Esophagus muscularis mucosa (tissue), 3 donors: ENCODE results near the gene CCDC17.
A peak's percentile ranks its signal among the peaks of the same experiment; 100 is the strongest.

Experiments used
- POLR2AphosphoS5 ChIP-seq, 2 donors: sonication (generic); formaldehyde crosslinking; IDR thresholded peaks; one replicate each; pipeline ENCODE4 v1.6.1; 2017; ENCODE audit warnings: antibody characterized with exemption in 2 of 2
- TF ChIP-seq, protein P1 (sequence below), 3 experiments: fragments of 200-600 bp in 2 of 3; fragments of 450-650 bp in 1 of 3; sonication (generic) in 2 of 3; IDR thresholded peaks; one replicate each; pipeline ENCODE4 v1.5.1; 2017 to 2019; ENCODE audit warnings: antibody characterized with exemption in 3 of 3, mild to moderate bottlenecking in 2 of 3, moderate library complexity in 1 of 3

GRCh38 chr1:45584351-45585109, 39.3 kb downstream of the CCDC17 start:
- TF ChIP-seq POLR2AphosphoS5 (IDR thresholded peaks at IDR 0.05), result peak; percentile 20 to 59
- TF ChIP-seq, protein P1, sequence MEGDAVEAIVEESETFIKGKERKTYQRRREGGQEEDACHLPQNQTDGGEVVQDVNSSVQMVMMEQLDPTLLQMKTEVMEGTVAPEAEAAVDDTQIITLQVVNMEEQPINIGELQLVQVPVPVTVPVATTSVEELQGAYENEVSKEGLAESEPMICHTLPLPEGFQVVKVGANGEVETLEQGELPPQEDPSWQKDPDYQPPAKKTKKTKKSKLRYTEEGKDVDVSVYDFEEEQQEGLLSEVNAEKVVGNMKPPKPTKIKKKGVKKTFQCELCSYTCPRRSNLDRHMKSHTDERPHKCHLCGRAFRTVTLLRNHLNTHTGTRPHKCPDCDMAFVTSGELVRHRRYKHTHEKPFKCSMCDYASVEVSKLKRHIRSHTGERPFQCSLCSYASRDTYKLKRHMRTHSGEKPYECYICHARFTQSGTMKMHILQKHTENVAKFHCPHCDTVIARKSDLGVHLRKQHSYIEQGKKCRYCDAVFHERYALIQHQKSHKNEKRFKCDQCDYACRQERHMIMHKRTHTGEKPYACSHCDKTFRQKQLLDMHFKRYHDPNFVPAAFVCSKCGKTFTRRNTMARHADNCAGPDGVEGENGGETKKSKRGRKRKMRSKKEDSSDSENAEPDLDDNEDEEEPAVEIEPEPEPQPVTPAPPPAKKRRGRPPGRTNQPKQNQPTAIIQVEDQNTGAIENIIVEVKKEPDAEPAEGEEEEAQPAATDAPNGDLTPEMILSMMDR (IDR thresholded peaks at IDR 0.05), result no peak
